Measurements from ENCODE around the gene TMEM158.
A peak's percentile ranks its signal among the peaks of the same experiment; 100 is the strongest.

The TMEM158 gene

DNA sequence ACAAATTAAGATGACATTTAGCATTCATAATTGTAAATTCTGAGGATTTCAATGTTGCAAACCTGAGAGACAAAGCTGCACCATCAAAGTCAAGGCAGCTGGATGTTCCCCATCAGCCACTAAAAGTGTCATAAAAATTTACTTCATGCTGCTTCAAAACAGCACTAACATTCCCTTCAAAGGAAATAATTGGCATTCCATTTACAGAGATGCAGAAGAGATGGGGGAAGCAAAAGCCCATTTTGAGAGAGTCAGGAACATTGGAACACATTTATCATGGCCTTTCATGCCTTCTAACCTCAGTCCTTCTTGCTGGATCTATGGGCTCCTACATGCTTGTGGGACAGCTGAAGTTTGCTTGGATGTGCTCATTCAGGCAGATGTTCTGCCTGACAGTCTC lies 6.4 kb upstream of the TMEM158 start:
- peak; percentile 85 for FAIRE-seq

DNA sequence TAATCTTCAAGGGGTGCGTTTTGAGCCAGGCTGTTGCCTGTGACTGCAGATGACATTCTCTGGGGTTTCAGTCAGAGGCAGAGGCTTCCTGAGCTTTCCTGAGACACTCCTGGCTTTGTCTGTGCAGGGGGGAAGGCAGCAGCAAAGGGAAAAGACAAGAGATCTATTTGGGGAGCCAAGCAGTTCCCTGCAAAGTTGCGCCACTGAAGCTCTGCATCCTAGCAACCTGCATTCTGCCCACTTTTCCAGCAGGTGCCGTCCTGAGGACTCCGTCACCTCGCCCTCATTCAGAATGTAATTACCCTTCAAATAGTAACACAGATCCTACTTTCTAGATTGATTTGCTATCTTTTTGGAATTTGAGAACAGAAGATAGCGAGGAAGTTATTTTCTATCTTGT lies 1.9 kb upstream of the TMEM158 start:
- no peak for FAIRE-seq

DNA sequence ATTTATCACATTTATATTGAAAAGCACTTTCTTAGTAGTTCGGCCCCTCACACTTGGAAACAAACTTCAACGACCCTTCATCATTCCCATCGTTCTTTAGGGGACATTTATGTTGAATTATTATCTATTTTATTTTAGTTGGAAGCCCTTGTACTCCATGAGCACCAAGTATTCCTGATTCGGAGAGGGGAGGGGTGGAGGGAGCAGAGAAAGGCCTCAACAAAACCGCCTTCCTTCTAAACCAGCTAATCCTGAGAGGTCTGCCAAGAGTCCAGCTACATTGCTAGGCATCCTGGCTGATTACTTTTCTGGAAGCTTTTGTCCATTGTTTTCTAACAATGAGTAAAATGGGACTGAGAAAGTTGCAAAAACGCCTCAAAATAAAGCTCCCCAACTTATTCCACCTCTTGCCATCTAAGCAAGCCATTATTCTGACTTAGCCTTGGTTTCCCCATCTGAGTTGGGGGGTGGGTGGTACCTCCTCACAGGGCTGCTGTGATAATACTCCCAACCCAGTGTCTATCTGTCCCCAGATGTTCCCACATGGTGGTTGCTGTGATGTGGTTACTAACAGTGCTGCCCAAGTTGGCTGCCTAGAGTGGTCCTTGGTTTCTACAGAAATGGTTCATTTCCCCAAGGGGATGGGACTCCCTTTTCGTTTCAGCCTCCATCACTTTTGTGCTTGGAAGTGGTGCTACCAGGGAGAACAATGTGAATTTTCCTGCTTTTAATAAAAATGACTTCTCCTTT lies 1.2 kb upstream of the TMEM158 start:
- no peak for FAIRE-seq

DNA sequence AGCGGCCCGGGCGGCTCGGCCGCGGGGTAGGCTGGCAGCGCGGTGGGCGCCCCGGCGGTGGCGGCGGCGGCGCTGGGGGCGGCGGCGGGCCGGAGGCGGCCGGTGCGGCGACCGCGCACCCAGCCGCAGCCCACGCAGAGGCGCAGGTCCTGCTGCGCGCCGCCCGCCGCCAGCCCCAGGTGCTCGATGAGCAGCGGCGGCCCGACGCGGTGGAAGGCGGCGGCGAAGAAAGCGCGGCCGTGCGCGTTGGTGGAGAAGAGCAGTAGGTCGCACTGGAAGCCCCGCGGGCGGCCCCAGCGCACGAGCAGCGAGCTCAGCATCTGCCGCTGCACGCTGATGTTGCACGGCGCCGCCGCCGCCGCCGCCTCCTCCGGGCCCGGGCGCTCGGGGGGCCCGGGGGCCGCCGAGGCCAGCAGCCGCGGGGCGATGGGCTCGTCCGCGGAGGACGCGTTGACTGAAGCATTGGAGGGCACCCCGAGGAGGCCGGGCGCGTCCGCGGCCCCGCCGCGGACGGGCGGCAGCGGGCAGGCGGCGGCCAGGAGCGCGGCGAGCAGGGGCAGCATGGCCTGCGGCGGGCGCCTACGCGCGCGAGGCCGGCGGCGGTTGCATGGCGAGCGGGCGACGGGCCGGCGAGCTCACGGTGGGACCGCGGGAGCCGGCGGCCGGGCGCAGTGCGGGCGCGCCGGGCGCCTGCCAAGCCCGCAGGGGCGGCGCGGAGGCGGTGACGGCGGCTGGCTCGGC lies 452 bp downstream of the TMEM158 start:
- FAIRE-seq, result no peak

DNA sequence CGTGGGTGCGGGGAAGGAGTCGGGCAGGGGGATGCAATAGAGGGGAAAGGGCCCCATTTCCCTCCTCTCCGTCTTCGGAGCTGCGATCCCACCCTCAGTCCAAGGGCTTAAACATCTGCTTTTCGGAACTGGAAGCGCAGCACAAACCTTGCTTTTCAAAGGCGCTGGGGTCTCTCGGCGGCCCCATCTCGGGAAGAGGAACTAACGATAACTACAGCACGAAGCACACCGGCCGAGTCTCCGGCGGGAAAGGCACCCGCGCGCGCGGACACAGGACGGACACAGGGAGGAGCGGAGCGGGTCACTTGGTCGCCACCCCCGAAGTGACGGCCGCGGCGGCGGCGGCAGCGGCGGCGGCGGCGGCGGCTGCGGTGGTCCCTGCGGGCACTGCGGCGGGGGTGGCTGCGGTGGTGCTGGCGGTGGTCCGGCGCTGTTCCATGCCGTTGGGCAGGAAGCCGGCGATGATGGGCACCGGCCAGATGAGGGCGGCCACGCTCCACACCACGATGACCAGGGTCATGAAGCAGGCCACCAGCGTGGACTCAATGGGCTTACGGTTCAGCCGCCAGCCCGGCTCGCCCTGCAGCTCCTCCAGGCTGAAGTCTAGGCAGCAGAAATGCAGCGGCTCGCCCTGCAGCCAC lies 1.1 kb downstream of the TMEM158 start:
- no peak for FAIRE-seq

DNA sequence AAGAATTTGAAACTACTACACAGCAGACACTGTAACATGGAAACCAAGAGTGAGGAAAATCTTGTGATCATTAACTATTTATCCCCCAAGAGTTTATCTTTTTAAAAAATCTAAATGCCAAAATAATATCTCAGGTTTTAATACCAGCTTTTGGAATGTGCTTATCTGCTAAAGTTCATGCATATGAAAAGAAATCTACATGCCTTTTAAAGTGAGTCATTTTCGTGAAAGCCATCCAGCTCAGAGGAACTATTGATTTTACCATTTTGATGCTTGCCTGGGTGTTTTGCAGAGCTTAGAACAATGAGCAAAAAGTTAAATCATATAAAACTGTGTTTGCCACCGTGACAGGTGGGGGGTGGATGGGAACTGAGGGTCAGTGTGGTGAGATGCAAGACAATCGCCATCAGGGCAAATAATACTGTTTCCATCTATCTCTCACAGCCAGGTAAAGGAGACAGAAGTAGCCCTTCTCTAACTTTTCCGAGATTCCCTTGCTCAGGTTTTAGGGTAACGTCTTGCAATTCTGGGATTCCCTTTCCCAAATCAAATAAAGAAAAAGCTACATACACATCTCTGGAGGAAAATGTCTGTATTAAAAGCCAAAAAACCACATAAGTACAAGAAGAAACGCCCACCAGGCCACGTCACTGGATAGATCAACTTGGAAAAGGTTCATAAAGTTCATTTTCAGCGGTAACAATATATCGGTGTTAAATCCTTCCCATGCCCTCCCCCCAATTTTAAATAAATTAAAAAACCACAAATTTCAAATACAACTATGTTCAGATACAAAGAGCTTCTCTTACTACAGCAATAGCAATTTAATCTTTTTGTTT lies 2.0 kb downstream of the TMEM158 start:
- peak; percentile 51 for FAIRE-seq

DNA sequence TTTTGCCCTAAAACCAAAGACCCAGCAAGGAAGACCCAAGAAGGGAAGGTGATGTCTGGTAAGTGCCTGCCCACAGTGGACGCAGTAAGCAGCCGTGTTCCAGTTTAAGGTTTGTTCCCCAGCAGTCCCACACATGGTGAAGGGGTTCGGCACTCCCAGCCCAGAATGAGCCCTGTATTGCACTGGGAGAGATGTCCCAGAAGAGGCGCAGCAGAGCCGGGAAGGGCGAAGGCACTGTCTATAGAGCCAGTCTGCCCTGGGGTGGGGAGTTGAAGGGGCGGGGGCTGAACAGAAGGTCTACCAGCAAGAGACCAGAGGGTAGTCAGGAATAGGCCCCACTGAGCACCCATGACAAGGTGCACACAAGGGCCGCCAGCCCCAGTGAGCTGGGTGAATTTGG lies 6.4 kb downstream of the TMEM158 start:
- FAIRE-seq, result no peak

DNA sequence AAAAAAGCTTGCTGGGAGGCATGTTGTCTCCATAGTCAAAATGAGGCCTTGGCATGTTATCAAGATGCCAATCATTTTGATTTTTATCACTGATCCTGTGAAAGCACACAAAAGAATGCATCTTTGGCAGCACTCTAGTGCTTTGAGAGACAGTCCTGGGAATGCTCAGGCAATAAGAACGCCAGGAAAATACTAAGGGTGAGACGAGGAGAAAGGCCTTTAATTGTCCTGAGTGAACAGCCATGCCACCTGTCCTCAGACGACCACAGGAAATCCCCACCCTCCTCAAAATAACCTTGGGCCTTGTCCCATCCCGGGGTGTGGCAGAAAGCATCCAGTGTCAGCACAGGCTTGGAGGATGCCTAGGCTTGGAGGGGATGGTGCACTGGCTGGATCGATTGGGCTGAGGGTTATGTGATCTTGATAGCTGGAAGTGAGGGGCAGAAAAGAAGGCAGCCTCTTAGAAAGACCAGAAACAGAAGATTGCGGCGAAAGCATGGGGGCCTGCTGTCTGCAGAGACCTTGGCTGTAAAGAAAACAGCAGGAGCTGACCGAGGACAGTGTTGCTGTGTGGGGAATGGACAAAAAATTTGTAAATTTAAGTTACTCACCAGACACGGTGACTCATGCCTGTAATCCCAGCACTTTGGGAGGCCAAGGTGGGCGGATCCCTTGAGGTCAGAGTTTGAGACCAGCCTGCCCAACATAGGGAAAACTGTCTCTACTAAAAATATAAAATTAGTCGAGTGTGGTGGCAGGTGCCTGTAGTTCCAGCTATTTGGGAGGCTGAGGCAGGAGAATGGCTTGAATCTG lies 7.3 kb downstream of the TMEM158 start:
- no peak for FAIRE-seq

DNA sequence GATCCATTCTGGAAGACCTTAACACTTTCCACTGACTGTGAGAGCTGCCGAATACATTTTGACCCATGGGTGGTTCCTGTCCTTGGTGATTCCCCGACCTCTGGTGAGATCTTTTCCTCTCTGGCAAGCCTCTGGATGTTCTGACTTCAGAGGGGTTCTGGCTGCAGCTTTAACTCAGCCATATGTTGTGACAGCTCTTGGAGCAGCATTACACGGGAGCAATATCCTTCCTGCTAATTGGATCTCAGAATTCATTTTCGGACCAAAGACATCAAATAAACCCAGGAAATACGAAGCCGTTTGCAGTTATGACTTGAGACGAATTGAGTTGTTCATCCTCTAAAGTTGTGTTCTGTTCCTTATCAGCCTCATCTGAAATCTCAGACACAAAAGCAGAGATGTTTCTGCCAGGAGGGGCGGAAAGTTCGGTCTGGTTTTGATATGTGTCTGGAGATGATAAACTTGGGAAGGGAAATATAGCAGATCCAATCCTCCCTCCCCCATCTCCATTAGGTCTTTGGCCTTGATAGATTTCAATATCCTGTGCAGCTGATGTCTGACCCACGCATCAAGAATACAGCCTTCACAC lies 10.0 kb downstream of the TMEM158 start:
- FAIRE-seq, result no peak

DNA sequence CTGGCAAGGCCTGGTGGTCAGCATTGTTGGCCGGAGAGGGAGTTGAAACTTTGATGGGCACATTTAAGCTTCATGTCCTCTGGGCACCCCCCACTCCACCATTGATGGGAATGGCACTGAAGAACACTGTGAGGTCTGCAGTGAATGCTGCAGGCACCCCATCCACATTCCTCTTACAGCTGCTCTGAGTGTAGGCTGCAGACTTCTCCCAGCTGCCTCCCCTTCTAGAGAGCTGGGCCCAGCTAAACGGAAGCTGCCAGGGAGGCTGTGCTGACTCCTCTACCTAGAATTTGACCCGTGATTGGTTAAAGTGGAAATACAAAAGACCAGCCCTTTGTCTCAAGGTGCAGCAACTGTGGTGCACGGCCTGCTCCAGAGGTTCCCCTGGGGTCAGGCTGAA lies 10.6 kb downstream of the TMEM158 start:
- FAIRE-seq, result no peak

DNA sequence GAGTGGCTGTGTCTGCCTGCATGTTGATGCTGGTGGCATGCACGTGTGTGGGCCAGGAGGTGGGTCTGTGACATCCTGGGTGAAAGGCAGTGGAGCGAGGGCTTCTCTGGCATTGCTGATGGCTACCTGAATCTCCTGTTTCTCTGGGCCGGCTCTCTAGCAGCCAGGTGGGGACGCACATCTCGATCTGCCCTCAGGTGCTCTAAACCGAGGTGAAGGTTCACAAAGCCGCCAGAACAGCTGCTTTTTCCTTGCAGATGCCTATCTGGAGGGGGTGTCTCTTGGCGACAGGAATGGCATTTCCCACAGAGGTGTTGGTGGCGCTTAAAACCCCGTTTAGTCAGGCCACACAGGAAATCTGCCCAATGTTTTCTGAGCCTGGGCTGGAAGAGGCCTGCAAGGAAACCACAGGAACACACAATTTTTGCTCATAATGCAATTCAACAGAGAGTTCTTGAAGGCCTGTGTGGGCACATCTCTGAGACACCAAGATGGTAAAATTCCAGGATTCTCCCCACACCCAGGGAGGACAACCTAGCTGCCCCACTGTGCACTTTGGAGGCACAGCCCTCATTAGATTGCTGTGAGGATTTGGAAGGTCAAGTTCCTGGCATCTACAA lies 11.9 kb downstream of the TMEM158 start:
- no peak for FAIRE-seq

DNA sequence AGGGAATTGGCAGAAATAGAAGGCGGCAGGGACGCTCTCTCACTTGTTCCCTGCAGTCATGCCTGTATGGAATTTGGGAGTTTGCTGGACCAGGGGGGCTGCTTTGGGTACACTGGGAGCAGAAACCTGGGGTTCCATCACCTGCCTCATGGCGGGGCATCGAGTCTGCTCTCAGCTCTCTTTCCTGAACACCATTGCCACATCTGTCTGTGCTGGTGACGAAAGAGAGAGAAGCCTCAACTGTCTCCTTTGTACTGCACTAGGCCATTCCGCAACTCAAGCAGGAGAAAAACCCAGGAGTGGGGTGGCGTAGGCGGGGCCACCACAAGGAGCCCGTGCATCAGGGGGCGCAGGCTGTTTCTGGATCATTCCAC lies 14.0 kb downstream of the TMEM158 start:
- no peak for FAIRE-seq

DNA sequence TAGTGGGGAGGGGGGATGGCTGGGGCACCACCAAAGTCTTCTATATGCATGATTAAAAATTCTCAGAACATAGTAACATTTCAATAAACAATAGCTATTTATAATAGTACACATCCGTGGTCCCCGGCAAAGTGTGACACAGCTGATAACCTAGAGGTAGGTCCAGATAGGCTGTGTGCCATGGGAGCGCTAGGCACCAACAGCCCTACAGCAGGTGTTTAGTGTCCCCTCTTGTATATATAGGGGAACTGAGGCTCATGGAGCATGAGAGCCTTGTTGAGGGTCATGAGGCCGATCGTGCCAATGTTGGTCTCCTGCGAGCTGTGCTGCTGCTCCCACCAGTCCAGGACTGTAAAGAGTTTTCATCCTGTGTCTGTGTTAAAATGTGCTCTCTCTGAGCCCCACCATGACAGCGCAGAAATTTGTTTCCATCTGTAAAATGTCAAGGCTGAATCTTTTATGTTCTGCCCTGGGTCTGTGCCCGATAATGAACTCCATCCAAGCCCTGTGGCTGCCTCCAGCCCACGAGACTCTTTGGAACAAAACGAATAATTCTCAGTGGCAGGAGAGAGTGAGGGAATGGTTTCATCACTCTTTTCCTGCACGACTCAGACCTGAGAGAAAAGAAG lies 14.5 kb downstream of the TMEM158 start:
- FAIRE-seq, result no peak

DNA sequence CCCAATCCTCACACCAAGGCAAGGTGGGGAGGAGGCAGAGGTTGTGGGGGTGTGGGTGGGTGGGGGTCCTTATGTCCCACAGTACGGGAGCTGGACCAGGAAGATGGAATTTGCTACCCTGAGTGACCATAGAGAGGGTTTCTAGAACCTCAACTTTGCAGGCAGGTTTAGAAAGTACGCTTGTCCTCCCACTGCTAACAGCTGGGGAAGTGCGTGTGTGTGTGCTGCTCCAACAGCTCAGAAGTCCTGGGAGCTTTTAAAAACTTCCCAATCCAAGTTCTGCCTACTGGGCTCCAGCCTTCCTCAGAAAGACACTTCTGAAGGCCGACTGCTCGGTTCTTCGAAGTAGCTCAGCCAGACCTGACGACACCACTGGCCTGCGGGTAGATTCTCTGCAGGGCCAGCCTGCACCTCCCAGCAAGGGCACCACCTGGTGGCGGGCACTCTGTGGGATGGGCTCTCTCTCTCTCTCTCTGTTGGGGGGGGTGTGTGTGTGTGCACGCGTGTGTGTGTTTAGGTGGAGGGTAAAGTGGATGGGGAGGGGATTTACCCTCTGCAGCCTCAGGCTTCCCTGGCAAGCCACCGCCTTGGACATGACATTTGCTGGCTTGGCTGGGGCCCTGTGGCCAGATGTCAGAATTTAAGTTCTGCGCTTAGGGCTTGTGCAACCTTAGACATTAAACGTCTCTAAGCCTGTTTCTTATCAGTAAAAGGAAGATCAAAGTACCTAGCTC lies 15.6 kb downstream of the TMEM158 start:
- peak; percentile 50 for FAIRE-seq

DNA sequence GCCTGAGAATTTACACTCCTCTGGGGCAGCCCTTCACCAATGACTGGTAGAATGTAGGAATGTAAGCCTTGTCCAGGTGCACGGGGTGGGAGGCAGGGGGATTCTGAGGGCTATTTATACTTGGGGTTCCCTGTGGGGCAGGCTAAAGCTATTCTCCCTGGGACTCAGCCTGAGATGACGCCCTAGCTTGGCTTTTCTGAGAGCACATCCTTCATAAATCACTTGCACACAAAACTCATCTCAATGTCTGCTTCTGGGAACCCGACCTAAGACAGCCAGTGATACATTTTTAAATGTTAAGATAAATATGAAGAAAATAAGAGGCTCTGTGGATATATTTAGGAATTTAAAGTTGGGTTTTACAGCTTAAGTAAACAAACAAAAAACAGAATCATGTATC lies 16.6 kb downstream of the TMEM158 start:
- no peak for FAIRE-seq

DNA sequence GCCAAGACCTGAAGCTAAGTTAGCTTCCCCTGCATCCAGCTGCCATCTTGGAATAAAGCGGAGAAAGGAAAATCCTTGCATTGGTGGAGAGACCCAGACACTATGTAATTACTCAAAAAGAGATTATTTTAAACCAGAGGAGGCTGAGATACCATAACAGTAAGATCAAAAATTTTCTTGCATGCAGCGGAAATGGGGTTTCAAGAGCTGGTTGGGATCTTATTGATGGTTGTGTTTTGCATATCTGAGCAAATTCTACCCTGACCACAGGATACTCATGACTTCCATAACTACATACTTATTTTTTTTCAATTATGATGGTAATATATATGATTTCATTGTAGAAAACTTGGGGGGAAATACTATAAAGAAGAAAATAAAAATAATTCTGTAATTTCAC lies 17.5 kb downstream of the TMEM158 start:
- no peak for FAIRE-seq

DNA sequence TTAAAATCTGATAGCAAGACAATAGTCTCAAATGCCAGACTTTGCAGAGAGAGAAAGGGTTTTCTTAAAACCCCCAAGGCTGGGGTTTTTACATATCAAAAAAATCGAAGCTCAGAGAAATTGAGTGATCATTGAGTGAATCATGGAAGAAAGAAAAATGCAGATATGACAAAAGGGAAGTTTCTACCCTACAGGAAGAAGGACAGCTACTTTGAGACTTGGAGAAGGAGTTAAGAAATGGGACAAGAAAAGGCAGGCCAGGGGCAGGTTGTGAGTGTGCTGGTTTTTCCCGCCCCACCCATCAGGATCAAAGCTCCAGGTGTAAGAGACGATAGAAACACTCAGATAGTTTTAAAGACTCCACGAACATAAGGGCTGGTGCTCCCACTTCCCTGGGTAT lies 18.6 kb downstream of the TMEM158 start:
- FAIRE-seq, result no peak

DNA sequence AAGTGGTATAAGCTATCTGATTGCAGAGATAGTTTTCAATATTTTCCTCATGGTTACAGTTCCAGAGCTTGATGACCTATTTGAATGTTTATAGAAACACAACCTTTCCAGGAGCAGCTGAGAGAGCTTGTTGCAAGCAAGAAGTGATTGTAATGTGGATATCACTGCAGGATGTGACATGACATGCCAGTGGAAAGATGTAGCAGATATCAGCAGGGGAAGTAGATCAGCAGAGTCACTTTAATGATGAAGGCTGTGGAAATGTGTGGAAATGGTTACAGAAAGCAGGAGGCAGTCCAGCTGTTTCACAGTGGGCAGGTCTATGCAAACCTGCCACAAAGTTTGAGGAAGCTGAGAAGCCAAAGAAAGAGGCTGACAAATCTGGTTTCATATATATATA lies 21.0 kb downstream of the TMEM158 start:
- FAIRE-seq, result no peak

DNA sequence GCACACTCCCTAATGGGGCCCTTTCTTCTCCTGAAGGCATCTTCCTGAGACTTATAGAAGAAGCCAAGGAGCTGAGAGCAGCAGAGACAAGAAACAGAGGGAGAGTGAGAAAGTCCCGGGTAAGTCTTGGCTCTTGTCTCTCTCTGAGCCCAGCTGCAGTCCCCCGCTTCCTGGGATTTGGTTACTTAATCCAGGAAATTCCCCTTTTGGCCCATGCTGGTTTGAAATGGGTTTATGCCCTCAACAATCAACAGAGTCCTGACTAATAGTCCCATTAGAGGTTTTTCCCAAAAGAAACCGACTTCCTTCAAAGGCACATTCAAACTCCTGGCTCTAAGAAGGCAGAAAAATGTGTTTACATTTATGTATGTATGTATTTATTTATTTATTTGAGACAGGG lies 22.0 kb downstream of the TMEM158 start:
- FAIRE-seq, result no peak

Measured in endometrium (tissue), 2 donors.